H9 (cell line): ENCODE measurements around the gene MARCHF9. TPM values are rescaled to one million over a fixed set of nuclear protein-coding genes. Genes with fewer than 3 reads are reported as not detected.

Source experiments
- DNase-seq: peaks from one replicate; pipeline ENCODE4 v3.0.0-alpha.2; 2017
- H2AFZ ChIP-seq: one replicate; pipeline ENCODE4 v1.6.1; 2013; ENCODE audit warnings: mild to moderate bottlenecking, low read length, control low read depth, moderate library complexity
- H2AK5ac ChIP-seq: 2 replicates; pipeline ENCODE4 v1.6.1; 2013; ENCODE audit warnings: low read length, control low read depth, mixed read lengths; ENCODE audit not compliant: insufficient read length
- H2BK120ac ChIP-seq: one replicate; pipeline ENCODE4 v1.6.1; 2013; ENCODE audit warnings: low read depth, mild to moderate bottlenecking, low read length, control low read depth, inconsistent platforms; ENCODE audit not compliant: poor library complexity, severe bottlenecking
- H2BK12ac ChIP-seq: 2 replicates; pipeline ENCODE4 v1.6.1; 2013; ENCODE audit warnings: low read length, control low read depth, mixed read lengths, low read depth; ENCODE audit not compliant: insufficient read length
- H2BK15ac ChIP-seq: 2 replicates; pipeline ENCODE4 v1.6.1; 2013; ENCODE audit warnings: low read depth, low read length, control low read depth
- H2BK20ac ChIP-seq: one replicate; pipeline ENCODE4 v1.6.1; 2013; ENCODE audit warnings: low read depth, mild to moderate bottlenecking, low read length, control low read depth, inconsistent platforms; ENCODE audit not compliant: poor library complexity, severe bottlenecking
- H2BK5ac ChIP-seq: 2 replicates; pipeline ENCODE4 v1.6.1; 2013; ENCODE audit warnings: low read length, control low read depth, mixed read lengths; ENCODE audit not compliant: insufficient read length
- H3K14ac ChIP-seq: 2 replicates; pipeline ENCODE4 v1.6.1; 2013; ENCODE audit warnings: low read length, control low read depth; ENCODE audit not compliant: insufficient read depth
- H3K18ac ChIP-seq: 2 replicates; pipeline ENCODE4 v1.6.1; 2013; ENCODE audit warnings: low read depth, mild to moderate bottlenecking, mixed read lengths, low read length, control low read depth; ENCODE audit not compliant: insufficient read length
- H3K23ac ChIP-seq: 2 replicates; pipeline ENCODE4 v1.6.1; 2013; ENCODE audit warnings: low read length, control low read depth, mixed read lengths, low read depth; ENCODE audit not compliant: insufficient read length
- H3K23me2 ChIP-seq: 2 replicates; pipeline ENCODE4 v1.6.1; 2013; ENCODE audit warnings: low read depth, mild to moderate bottlenecking, mixed read lengths, low read length, control low read depth; ENCODE audit not compliant: insufficient read length, poor library complexity, severe bottlenecking
- H3K27ac ChIP-seq: 2 replicates; pipeline ENCODE4 v1.5.1; 2013; ENCODE audit warnings: low read length, control low read depth, mixed read lengths, low read depth; ENCODE audit not compliant: insufficient read length
- H3K27me3 ChIP-seq: 2 replicates; pipeline ENCODE4 v1.6.1; 2013; ENCODE audit warnings: low read length, control low read depth, inconsistent platforms; ENCODE audit not compliant: insufficient read depth
- H3K4ac ChIP-seq: 2 replicates; pipeline ENCODE4 v1.6.1; 2013; ENCODE audit warnings: low read depth, mild to moderate bottlenecking, control low read depth, inconsistent platforms, low read length, moderate library complexity
- H3K4me1 ChIP-seq: 2 replicates; pipeline ENCODE4 v1.6.1; 2013; ENCODE audit warnings: low read length, control low read depth, inconsistent platforms; ENCODE audit not compliant: insufficient read depth
- H3K4me2 ChIP-seq: 2 replicates; pipeline ENCODE4 v1.6.1; 2013; ENCODE audit warnings: low read length, control low read depth, mixed read lengths; ENCODE audit not compliant: insufficient read length, insufficient read depth
- H3K56ac ChIP-seq: 2 replicates; pipeline ENCODE4 v1.6.1; 2013; ENCODE audit warnings: low read depth, mild to moderate bottlenecking, mixed read lengths, low read length, control low read depth; ENCODE audit not compliant: insufficient read length
- H3K79me1 ChIP-seq: 2 replicates; pipeline ENCODE4 v1.6.1; 2013; ENCODE audit warnings: low read depth, mild to moderate bottlenecking, moderate library complexity, low read length, control low read depth, inconsistent platforms; ENCODE audit not compliant: insufficient read depth, poor library complexity, severe bottlenecking
- H3K79me2 ChIP-seq: 2 replicates; pipeline ENCODE4 v1.6.1; 2013; ENCODE audit warnings: low read length, control low read depth, inconsistent platforms; ENCODE audit not compliant: insufficient read depth
- H3K9ac ChIP-seq: 2 replicates; pipeline ENCODE4 v1.6.1; 2013; ENCODE audit warnings: low read length, control low read depth, mixed read lengths; ENCODE audit not compliant: insufficient read length; ENCODE audit errors: extremely low read depth
- H3K9me3 ChIP-seq: one replicate; pipeline ENCODE4 v1.6.1; 2013; ENCODE audit warnings: low read depth, low read length, inconsistent platforms; ENCODE audit not compliant: control insufficient read depth
- H3T11ph ChIP-seq: one replicate; pipeline ENCODE4 v1.6.1; 2013; ENCODE audit warnings: mild to moderate bottlenecking, low read length, control low read depth, inconsistent platforms
- H4K20me1 ChIP-seq: one replicate; pipeline ENCODE4 v1.6.1; 2013; ENCODE audit not compliant: control insufficient read depth, insufficient read length, insufficient read depth
- H4K5ac ChIP-seq: 2 replicates; pipeline ENCODE4 v1.6.1; 2013; ENCODE audit warnings: low read depth, mild to moderate bottlenecking, mixed read lengths, low read length, control low read depth; ENCODE audit not compliant: insufficient read length
- H4K8ac ChIP-seq: replicated peaks from 2 replicates; pipeline ENCODE4 v1.6.1; 2013; ENCODE audit warnings: low read length, control low read depth, mixed read lengths, low read depth; ENCODE audit not compliant: insufficient read length
- H4K91ac ChIP-seq: 2 replicates; pipeline ENCODE4 v1.6.1; 2013; ENCODE audit warnings: low read depth, mild to moderate bottlenecking, moderate library complexity, mixed read lengths, low read length, control low read depth; ENCODE audit not compliant: insufficient read length
- H3K27ac Mint-ChIP-seq, 3 experiments: 2 replicates in 2 of 3; 3 replicates in 1 of 3; pipeline ENCODE4 v1.8.0; 2020 to 2021; ENCODE audit warnings: mixed read lengths in 3 of 3, mild to moderate bottlenecking in 1 of 3, moderate library complexity in 1 of 3
- H3K27me3 Mint-ChIP-seq: 2 replicates; pipeline ENCODE4 v1.8.0; 2021; ENCODE audit warnings: low read depth, mild to moderate bottlenecking, moderate library complexity, mixed read lengths
- H3K36me3 Mint-ChIP-seq, 3 experiments: 2 replicates in 2 of 3; 3 replicates in 1 of 3; pipeline ENCODE4 v1.8.0; 2020 to 2021; ENCODE audit warnings: low read depth in 3 of 3, mixed read lengths in 3 of 3; ENCODE audit not compliant: insufficient read depth in 1 of 3
- H3K4me1 Mint-ChIP-seq, 2 experiments: 2 replicates each; pipeline ENCODE4 v1.8.0; 2020; ENCODE audit warnings: mixed read lengths in 2 of 2
- H3K4me3 Mint-ChIP-seq, 2 experiments: 2 replicates in 1 of 2; 3 replicates in 1 of 2; pipeline ENCODE4 v1.8.0; 2020 to 2021; ENCODE audit warnings: mild to moderate bottlenecking in 2 of 2, mixed read lengths in 2 of 2, moderate library complexity in 1 of 2
- H3K9me3 Mint-ChIP-seq, 2 experiments: 2 replicates in 1 of 2; 3 replicates in 1 of 2; pipeline ENCODE4 v1.8.0; 2020; ENCODE audit warnings: mild to moderate bottlenecking in 2 of 2, mixed read lengths in 2 of 2, moderate library complexity in 1 of 2
- CTCF ChIP-seq: fragments of 200-600 bp; sonication (generic); conservative IDR thresholded peaks from 3 replicates; pipeline ENCODE4 v1.8.0; 2021; ENCODE audit warnings: antibody characterized with exemption, mild to moderate bottlenecking
- WGBS: extraction: QIAGEN DNeasy Blood & Tissue Kit; methylation state at CpG from one replicate; pipeline ENCODE4 v1.1.7; 2013; ENCODE audit warnings: missing lambda C conversion rate, low lambda C conversion rate, mixed read lengths; ENCODE audit not compliant: insufficient read length; ENCODE audit errors: extremely low coverage; 5-methylcytosine and 5-hydroxymethylcytosine counted together
- total RNA-seq: library from RNA; stranded (reverse); gene quantifications from 2 replicates; pipeline ENCODE4 v1.2.1, GENCODE V29; 2021

The MARCHF9 gene
- total RNA-seq, 1 experiment from 2014 or later, result 20.5 TPM

- Histone ChIP-seq H3K27me3 (peaks cover 3% of the 10 kb centered on the region; the same call in 1 of the 2 replicates), H4K8ac (no peak overlapping the region), H3K79me1 (no peaks in the 10 kb centered on the region), H3K23me2 (peaks cover 15% of the 10 kb centered on the region), H2BK20ac (no peak overlapping the region), H3K4me2 (peak overlapping the region; percentile 44), H2AK5ac (no peak overlapping the region), H4K91ac (no peak overlapping the region), H4K5ac (no peak overlapping the region), H3T11ph (no peak overlapping the region), H3K9ac (peak overlapping the region; percentile 94), H2BK120ac (no peak overlapping the region), H3K4ac (no peak overlapping the region), H3K23ac (no peak overlapping the region), H2BK12ac (no peak overlapping the region), H3K18ac (no peak overlapping the region), H3K27ac (peak overlapping the region; percentile 17), H3K56ac (no peak overlapping the region), H3K9me3 (no peaks in the 10 kb centered on the region), H4K20me1 (no peaks in the 10 kb centered on the region), H2BK15ac (no peak overlapping the region), H2AFZ (no peak overlapping the region), H2BK5ac (no peak overlapping the region), H3K79me2 (no peaks in the 10 kb centered on the region), H3K14ac (peak overlapping the region; percentile 98; the same call in 1 of the 2 replicates), H3K4me1 (peaks cover 3% of the 10 kb centered on the region; the same call in 1 of the 2 replicates)
- Mint-ChIP-seq H3K27me3 (peaks cover 13% of the 10 kb centered on the region), H3K4me3 (peak overlapping the region; percentile 98 to 99), H3K4me1 (peaks cover 19 to 25% of the 10 kb centered on the region in 2 experiments), H3K9me3 (no peaks in the 10 kb centered on the region), H3K36me3 (peaks cover 20 to 42% (median 31%) of the 10 kb centered on the region in 3 experiments), H3K27ac (peak overlapping the region; percentile 100)
- DNase-seq, result peak; percentile 96
- no CpG with 5 or more reads among the region's 16 CpGs for WGBS
- no peak for TF ChIP-seq CTCF
These were observed 16.5 kb downstream of the MARCHF9 start for GRCh38 chr12:57771236-57771872.
